ENCODE data around the gene KCNK4. TPM values are rescaled to one million over a fixed set of nuclear protein-coding genes. Genes with fewer than 3 reads are reported as not detected.

KCNK4 gene
- total and polyA plus RNA-seq, 4 donors: 0.09 TPM; not detected in 3

DNA sequence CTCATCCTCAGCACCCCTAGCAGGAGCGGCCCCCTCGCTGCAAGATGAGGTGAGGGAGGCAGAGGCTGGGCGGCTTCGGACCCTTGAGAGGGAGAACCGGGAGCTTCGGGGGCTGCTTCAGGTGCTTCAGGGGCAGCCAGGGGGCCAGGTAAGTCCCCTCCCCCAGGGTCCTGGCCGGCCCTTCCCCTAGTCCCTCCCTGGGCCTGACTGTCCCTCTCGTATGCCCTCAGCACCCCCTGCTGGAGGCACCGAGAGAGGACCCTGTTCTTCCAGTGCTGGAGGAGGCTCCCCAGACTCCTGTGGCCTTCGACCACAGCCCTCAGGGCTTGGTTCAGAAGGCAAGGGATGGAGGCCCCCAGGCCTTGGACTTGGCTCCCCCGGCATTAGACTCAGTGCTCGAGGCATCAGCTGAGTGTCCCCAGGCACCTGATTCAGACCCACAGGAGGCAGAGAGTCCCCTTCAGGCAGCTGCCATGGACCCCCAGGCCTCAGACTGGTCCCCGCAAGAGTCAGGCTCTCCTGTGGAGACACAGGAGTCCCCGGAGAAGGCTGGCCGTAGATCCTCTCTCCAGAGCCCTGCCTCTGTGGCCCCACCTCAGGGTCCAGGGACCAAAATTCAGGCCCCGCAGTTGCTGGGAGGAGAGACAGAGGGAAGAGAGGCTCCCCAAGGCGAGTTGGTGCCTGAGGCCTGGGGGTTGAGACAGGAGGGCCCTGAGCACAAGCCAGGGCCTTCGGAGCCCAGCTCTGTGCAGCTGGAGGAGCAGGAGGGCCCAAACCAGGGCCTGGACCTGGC lies 52.9 kb downstream of the KCNK4 start:
- DNase-seq (no peak), ATAC-seq (ENCODE audit: insufficient read depth, low FRiP score) (no peak)
- Histone ChIP-seq H3K27ac (ENCODE audit: low read depth in 1 of 2, low read length in 1 of 2) (no peak overlapping the region), H3K27me3 (ENCODE audit: control insufficient read depth in 3 of 3, insufficient read depth in 3 of 3, low read length in 2 of 3) (peaks cover 0 to 13% (median 0%) of the 10 kb centered on the region in 3 donors), H3K9me3 (ENCODE audit: control insufficient read depth in 4 of 4, insufficient read depth in 3 of 4, low read length in 3 of 4) (no peaks in the 10 kb centered on the region), H3K36me3 (ENCODE audit: control insufficient read depth in 4 of 4, insufficient read depth in 4 of 4, low read length in 4 of 4) (peaks cover 0 to 4% (median 0%) of the 10 kb centered on the region in 4 donors), H3K4me1 (ENCODE audit: control insufficient read depth in 5 of 5, insufficient read depth in 5 of 5, low read length in 5 of 5) (peaks cover 0 to 17% (median 12%) of the 10 kb centered on the region in 5 donors), H3K9ac (ENCODE audit: insufficient read depth in 1 of 2, low read length in 2 of 2) (no peak overlapping the region), H3K4me3 (no peak overlapping the region)
- WGBS, 2 donors: 82 to 89% methylated on average over 18 of the region's 18 CpGs
- TF ChIP-seq, protein P1, sequence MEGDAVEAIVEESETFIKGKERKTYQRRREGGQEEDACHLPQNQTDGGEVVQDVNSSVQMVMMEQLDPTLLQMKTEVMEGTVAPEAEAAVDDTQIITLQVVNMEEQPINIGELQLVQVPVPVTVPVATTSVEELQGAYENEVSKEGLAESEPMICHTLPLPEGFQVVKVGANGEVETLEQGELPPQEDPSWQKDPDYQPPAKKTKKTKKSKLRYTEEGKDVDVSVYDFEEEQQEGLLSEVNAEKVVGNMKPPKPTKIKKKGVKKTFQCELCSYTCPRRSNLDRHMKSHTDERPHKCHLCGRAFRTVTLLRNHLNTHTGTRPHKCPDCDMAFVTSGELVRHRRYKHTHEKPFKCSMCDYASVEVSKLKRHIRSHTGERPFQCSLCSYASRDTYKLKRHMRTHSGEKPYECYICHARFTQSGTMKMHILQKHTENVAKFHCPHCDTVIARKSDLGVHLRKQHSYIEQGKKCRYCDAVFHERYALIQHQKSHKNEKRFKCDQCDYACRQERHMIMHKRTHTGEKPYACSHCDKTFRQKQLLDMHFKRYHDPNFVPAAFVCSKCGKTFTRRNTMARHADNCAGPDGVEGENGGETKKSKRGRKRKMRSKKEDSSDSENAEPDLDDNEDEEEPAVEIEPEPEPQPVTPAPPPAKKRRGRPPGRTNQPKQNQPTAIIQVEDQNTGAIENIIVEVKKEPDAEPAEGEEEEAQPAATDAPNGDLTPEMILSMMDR (IDR thresholded peaks at IDR 0.05; ENCODE audit: control extremely low read depth, extremely low read depth): no peak

- H3K36me3 ChIP-seq (ENCODE audit: control insufficient read depth in 4 of 4, insufficient read depth in 4 of 4, low read length in 4 of 4): peaks cover 0 to 4% (median 0%) of the 10 kb centered on the region in 4 donors
- H3K9ac ChIP-seq (ENCODE audit: insufficient read depth in 1 of 2, low read length in 2 of 2): no peak overlapping the region
- TF ChIP-seq, protein P1 (IDR thresholded peaks at IDR 0.05; ENCODE audit: control extremely low read depth, extremely low read depth): no peak
- 94 to 96% methylated on average over 28 of the region's 28 CpGs for WGBS, 2 donors
- no peak for ATAC-seq (ENCODE audit: insufficient read depth, low FRiP score)
- H3K27me3 ChIP-seq (ENCODE audit: control insufficient read depth in 3 of 3, insufficient read depth in 3 of 3, low read length in 2 of 3): peaks cover 0 to 13% (median 0%) of the 10 kb centered on the region in 3 donors
- H3K4me1 ChIP-seq (ENCODE audit: control insufficient read depth in 5 of 5, insufficient read depth in 5 of 5, low read length in 5 of 5): peaks cover 0 to 17% (median 12%) of the 10 kb centered on the region in 5 donors
- no peak for DNase-seq
- H3K9me3 ChIP-seq (ENCODE audit: control insufficient read depth in 4 of 4, insufficient read depth in 3 of 4, low read length in 3 of 4): no peaks in the 10 kb centered on the region
- H3K27ac ChIP-seq (ENCODE audit: low read depth in 1 of 2, low read length in 1 of 2): no peak overlapping the region
- no peak overlapping the region for H3K4me3 ChIP-seq
Observed at GRCh38 chr11:64344787-64345186, 53.7 kb downstream of the KCNK4 start.

DNA sequence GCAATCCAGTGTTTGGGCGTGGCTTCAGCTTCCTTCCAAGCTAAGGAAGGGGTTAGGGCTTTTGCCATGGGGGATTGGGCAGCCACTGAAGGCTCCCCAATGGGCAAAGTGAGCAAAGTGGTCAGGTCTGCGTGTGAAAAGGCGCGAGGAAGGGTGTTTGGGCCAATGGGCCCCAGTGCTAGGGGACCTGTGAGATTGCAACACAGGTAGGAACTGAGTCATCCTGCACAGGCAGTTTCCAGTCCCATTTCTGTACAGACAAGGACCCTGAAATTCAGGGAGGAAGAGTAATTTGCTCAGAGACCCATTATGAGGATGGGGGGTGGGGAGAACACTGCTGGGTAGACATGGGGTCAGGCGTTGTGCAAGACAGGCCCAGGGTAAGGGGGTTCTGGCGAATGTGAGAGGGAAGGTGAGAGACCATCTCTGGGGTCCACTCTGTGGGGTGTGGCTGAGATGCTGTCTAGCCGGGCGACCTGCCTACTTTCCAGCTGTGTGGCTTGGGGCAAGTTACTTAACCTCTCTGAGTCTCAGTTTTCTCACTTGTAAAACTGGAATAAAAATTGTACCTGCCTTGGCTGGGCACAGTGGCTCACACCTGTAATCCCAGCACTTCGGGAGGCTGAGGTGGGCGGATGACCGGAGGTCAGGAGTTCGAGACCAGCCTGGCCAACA lies 56.2 kb downstream of the KCNK4 start:
- H3K27ac ChIP-seq (ENCODE audit: low read depth in 1 of 2, low read length in 1 of 2): no peak overlapping the region
- peaks cover 0 to 6% (median 4%) of the 10 kb centered on the region in 5 donors for H3K4me1 ChIP-seq (ENCODE audit: control insufficient read depth in 5 of 5, insufficient read depth in 5 of 5, low read length in 5 of 5)
- H3K9me3 ChIP-seq (ENCODE audit: control insufficient read depth in 4 of 4, insufficient read depth in 3 of 4, low read length in 3 of 4): no peaks in the 10 kb centered on the region
- H3K27me3 ChIP-seq (ENCODE audit: control insufficient read depth in 3 of 3, insufficient read depth in 3 of 3, low read length in 2 of 3): peaks cover 0 to 3% (median 0%) of the 10 kb centered on the region in 3 donors
- peaks cover 0 to 6% (median 0%) of the 10 kb centered on the region in 4 donors for H3K36me3 ChIP-seq (ENCODE audit: control insufficient read depth in 4 of 4, insufficient read depth in 4 of 4, low read length in 4 of 4)
- ATAC-seq (ENCODE audit: insufficient read depth, low FRiP score): no peak
- TF ChIP-seq, protein P1 (IDR thresholded peaks at IDR 0.05; ENCODE audit: control extremely low read depth, extremely low read depth): no peak
- WGBS, 2 donors: 71 to 88% methylated on average over 12 of the region's 12 CpGs
- no peak overlapping the region for H3K4me3 ChIP-seq
- H3K9ac ChIP-seq (ENCODE audit: insufficient read depth in 1 of 2, low read length in 2 of 2): no peak overlapping the region
- DNase-seq: no peak

Measured in lung (tissue), 12 donors.